Measurements from ENCODE around the gene EXOC1. TPM values are rescaled to one million over a fixed set of nuclear protein-coding genes. Genes with fewer than 3 reads are reported as not detected.
A peak's percentile ranks its signal among the peaks of the same experiment; 100 is the strongest.

The EXOC1 gene
- total and polyA plus RNA-seq, 4 experiments from 2014 or later, result 9.4 to 50.7 (median 31.4) TPM

DNA sequence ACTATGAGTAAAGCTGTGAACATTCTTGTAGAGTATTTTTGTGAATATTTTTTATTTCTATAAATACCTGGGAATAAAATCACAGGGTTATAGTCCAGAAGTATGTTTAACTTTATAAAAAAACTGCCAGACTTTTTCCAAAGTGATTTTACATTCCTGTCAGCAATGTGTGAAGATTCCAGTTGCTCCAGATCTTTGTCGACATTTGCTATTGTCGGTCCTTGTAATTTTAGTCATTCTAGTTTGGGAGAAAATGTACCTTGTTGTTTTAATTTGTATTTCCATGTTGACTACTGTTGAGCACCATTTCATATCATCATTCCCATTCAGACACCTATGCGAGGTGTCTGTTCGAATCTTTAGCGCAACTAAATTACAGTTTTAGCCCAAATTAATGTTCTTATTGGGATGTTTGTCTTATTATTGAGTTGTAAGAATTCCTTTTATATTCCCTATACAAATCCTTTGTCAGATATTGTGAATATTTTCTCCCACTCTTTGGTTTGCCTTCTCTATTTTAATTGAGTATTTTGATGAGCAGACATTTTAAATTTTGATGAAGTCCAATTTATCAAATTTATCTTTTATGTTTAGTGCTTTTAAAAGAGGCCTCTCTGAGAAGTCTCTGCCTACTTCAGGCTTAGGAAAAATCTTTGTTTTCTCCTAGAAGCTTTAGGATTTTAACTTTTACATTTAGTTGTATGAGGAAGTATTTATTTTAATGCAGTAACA is 97.9 kb downstream of the EXOC1 start:
- peak overlapping the region in 4 of 7 donors; percentile 17 to 97 (median 54) for H3K27ac Mint-ChIP-seq
- POLR2A ChIA-PET (ENCODE audit: partially characterized antibody), result no interaction called here
- peaks cover 4% of the 10 kb centered on the region for H3K36me3 ChIP-seq (ENCODE audit: insufficient read depth, low read length)
- peaks cover 33 to 51% (median 41%) of the 10 kb centered on the region in 4 donors for H3K4me1 Mint-ChIP-seq
- peak overlapping the region in 2 of 8 donors; percentile 40 to 61 for H3K4me3 Mint-ChIP-seq
- no peaks in the 10 kb centered on the region for H3K9me3 ChIP-seq (ENCODE audit: control insufficient read depth in 1 of 2, low read length in 2 of 2)
- DNase-seq, result no peak
- H3K27me3 ChIP-seq (ENCODE audit: insufficient read depth, low read length), result no peaks in the 10 kb centered on the region
- no peak overlapping the region for H3K4me3 ChIP-seq (ENCODE audit: low read length in 2 of 2)
- H3K27me3 Mint-ChIP-seq, result no peaks in the 10 kb centered on the region
- H3K27ac ChIP-seq (ENCODE audit: low read depth, low read length), result no peak overlapping the region
- no peaks in the 10 kb centered on the region for H3K9me3 Mint-ChIP-seq
- intact Hi-C loops (cut with micrococcal nuclease), result no loop called here
- peaks cover 27 to 44% of the 10 kb centered on the region in 2 donors for H3K36me3 Mint-ChIP-seq
- CTCF ChIA-PET (ENCODE audit: partially characterized antibody), result no interaction called here
- peaks cover 40% of the 10 kb centered on the region for H3K4me1 ChIP-seq (ENCODE audit: insufficient read depth, low read length)

Other genes with a start within 250 kb of the EXOC1 start
- not detected for gene NMU, start 217.3 kb upstream of the EXOC1 start, total RNA-seq
- 1 to 10 TPM in 1 of 2 donors, under 1 TPM in 1; 0.49 to 6.7 TPM for gene NMU, start 217.3 kb upstream of the EXOC1 start, polyA plus RNA-seq
- gene EXOC1L, start 33.9 kb upstream of the EXOC1 start, total RNA-seq, result not detected
- gene EXOC1L, start 33.9 kb upstream of the EXOC1 start, polyA plus RNA-seq, result not detected
- 10 to 100 TPM; 32.5 to 35.9 TPM for gene CEP135, start 95.3 kb downstream of the EXOC1 start, total RNA-seq
- gene CEP135, start 95.3 kb downstream of the EXOC1 start, polyA plus RNA-seq, result 10 to 100 TPM in 1 of 2 donors, 1 to 10 TPM in 1; 8.6 to 13.0 TPM